Skeletal muscle satellite cell (primary cell): Measurements from ENCODE around the gene RNF215.

Experiments
- H3K27me3 ChIP-seq: 2 replicates; pipeline ENCODE4 v1.7.0; 2013; ENCODE audit warnings: low read length; ENCODE audit not compliant: control insufficient read depth, insufficient read depth
- H3K36me3 ChIP-seq: 2 replicates; pipeline ENCODE4 v1.7.0; 2013; ENCODE audit warnings: mild to moderate bottlenecking, control low read depth, low read length; ENCODE audit not compliant: insufficient read depth
- H3K4me1 ChIP-seq: 2 replicates; pipeline ENCODE4 v1.7.0; 2013; ENCODE audit warnings: low read length; ENCODE audit not compliant: control insufficient read depth, insufficient read depth
- H3K4me2 ChIP-seq: 2 replicates; pipeline ENCODE4 v1.7.0; 2013; ENCODE audit warnings: mild to moderate bottlenecking, low read length
- H3K4me3 ChIP-seq: 2 replicates; pipeline ENCODE4 v1.7.0; 2013; ENCODE audit warnings: low read length
- H3K9ac ChIP-seq: 2 replicates; pipeline ENCODE4 v1.7.0; 2013; ENCODE audit warnings: mild to moderate bottlenecking, low read depth, low read length, moderate library complexity
- H3K9me3 ChIP-seq: replicated peaks from 2 replicates; pipeline ENCODE4 v1.7.0; 2013; ENCODE audit warnings: mild to moderate bottlenecking, control low read depth, low read length

RNF215 gene

DNA sequence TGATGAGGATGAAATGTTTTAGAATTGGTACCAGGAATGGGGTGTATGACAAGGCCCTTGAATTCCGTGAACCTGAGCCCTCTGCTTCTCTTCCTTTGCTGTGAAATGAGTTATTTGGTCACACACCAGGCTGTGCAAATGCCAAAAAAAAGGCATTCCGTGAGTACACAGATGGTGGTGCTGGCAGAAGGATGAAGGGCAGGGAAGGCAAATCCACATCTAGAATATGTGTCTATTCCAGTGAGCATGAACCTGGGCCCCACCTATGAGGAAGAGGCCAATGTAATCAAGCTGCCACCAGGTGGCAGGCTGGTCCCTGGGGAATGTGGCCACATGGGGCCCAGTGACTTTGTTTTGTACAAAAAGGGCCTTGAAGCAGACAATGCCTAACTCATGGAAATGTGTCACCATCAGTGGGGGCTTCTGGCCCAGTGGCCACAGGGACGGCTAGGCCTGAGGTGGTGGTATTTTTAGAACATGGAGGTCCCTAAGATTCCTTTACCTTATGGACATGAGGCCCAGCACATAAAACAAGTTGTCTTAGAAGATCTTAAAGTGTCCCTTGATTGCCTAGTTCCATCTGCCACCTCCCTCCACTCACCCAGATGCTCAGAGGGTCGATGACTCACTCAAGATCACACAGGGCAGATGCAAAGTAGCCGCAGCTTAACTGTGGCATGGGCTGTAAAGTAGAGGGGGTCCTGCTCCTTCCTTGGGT lies 3.9 kb upstream of the RNF215 start:
- Histone ChIP-seq H3K4me3 (no peak overlapping the region), H3K4me2 (no peak overlapping the region), H3K9ac (no peak overlapping the region), H3K36me3 (no peaks in the 10 kb centered on the region), H3K9me3 (no peaks in the 10 kb centered on the region), H3K4me1 (peaks cover 17% of the 10 kb centered on the region), H3K27me3 (no peaks in the 10 kb centered on the region)

DNA sequence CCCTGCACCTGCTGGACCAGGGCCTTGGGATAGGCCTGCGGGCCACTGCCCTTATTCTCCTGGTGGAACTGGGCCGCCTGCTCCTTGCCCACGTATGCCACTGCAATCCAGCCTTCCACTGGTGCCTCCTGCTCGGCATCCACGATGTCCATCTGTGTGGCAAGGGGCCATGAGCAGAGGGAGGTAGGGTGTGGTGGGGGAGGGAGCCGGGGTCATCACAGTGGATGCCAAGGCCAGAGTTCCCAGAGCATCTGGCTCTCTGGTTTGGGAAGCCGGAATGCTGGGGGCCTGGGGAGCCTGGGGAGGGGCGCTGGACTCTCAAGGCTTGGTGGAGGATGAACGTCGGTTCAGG lies 627 bp downstream of the RNF215 start:
- Histone ChIP-seq H3K4me2 (peak overlapping the region; percentile 96), H3K36me3 (peaks cover 15% of the 10 kb centered on the region), H3K4me1 (peaks cover 18% of the 10 kb centered on the region), H3K9me3 (no peaks in the 10 kb centered on the region), H3K27me3 (no peaks in the 10 kb centered on the region), H3K9ac (peak overlapping the region; percentile 88), H3K4me3 (peak overlapping the region; percentile 91)

DNA sequence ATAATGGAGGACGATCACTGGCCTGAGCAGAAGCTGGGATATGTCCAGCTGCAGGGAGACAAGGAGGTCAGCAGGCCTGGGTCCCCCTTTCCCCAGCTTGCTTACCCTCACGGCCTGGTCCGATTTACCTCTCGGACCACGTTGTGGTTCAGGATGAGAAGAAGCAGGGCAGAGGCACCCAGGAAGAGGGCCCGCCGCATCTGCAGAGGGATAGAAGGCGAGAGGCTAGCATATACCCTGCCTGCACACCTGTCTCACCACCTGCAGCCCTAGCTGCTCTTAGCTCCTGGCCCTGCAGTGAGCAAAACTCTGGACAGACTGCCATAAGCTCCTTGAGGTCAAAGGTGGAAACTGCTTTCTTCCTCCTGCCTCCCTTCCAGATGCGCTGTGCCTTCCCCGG lies 1.3 kb downstream of the RNF215 start:
- H3K4me3 ChIP-seq = no peak overlapping the region
- peak overlapping the region; percentile 88 for H3K9ac ChIP-seq

DNA sequence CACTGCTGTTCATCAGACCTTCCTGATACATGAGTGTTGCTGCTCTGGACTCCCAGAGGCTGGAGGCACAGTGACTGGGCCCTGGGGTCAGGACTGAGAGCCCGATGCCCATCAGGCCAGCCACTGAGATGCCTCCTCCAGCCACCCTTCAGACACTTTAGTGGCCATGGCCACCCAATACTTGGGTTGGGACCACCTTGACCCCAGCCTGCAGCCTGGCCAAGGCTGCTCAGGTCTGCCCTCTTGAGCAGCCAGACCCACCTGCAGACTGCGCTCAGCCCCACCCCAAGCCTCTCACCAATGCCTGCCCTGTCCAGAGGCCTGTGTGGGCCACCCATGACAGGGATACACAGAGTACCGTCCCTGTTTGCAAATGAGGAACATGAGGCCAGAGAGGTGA lies 4.2 kb downstream of the RNF215 start:
- Histone ChIP-seq H3K9ac (no peak overlapping the region), H3K4me1 (peaks cover 13% of the 10 kb centered on the region), H3K36me3 (peaks cover 33% of the 10 kb centered on the region), H3K27me3 (no peaks in the 10 kb centered on the region), H3K4me3 (no peak overlapping the region), H3K4me2 (no peak overlapping the region), H3K9me3 (no peaks in the 10 kb centered on the region)

More for the DNA sequence above, 1.3 kb downstream of the RNF215 start:
- Histone ChIP-seq H3K27me3 (no peaks in the 10 kb centered on the region), H3K4me1 (peaks cover 13% of the 10 kb centered on the region), H3K9me3 (no peaks in the 10 kb centered on the region), H3K36me3 (peaks cover 15% of the 10 kb centered on the region), H3K4me2 (peak overlapping the region; percentile 96)

DNA sequence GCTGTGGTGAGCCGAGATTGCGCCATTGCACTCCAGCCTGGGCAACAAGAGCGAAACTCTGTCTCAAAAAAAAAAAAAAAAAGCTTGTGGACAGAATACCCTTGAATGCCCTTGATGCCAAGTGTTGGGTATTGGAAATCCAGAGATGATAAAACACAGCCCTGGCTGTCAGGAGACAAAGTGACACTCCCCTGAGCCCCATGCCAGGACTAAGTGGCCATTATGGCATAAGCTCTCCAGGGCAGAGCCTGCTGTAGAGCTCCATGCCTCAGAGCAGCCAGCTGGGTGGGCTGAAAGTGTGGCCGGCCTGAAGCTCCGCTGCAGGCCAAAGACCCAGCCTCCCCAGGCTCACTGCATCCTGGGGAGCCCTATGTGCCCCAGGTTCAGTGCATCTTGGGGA lies 4.9 kb downstream of the RNF215 start:
- no peaks in the 10 kb centered on the region for H3K9me3 ChIP-seq
- peaks cover 10% of the 10 kb centered on the region for H3K4me1 ChIP-seq
- H3K4me3 ChIP-seq = no peak overlapping the region
- H3K4me2 ChIP-seq = no peak overlapping the region
- H3K36me3 ChIP-seq = peaks cover 41% of the 10 kb centered on the region
- no peak overlapping the region for H3K9ac ChIP-seq
- H3K27me3 ChIP-seq = no peaks in the 10 kb centered on the region

DNA sequence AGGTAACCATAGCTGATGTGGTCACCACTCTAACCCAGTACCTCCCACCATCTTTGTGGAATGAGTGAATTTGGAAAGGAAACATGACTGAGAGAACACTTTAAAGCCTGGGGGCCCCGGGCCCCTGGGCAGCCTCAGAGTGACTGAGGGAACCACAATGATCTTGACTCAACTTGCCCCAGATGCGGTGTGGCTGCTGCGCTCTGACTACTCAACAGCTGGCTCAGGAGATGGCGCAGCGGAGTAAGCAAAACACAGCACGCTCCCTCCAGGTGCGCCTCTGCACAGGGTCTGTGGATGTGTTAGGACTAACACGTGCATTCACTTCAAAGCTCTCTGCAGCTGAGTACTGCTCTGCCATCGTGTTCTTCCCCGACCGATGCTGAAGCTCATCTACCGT lies 5.9 kb downstream of the RNF215 start:
- Histone ChIP-seq H3K4me2 (no peak overlapping the region), H3K36me3 (peaks cover 49% of the 10 kb centered on the region), H3K4me1 (peaks cover 5% of the 10 kb centered on the region), H3K27me3 (no peaks in the 10 kb centered on the region), H3K4me3 (no peak overlapping the region), H3K9me3 (no peaks in the 10 kb centered on the region), H3K9ac (no peak overlapping the region)

DNA sequence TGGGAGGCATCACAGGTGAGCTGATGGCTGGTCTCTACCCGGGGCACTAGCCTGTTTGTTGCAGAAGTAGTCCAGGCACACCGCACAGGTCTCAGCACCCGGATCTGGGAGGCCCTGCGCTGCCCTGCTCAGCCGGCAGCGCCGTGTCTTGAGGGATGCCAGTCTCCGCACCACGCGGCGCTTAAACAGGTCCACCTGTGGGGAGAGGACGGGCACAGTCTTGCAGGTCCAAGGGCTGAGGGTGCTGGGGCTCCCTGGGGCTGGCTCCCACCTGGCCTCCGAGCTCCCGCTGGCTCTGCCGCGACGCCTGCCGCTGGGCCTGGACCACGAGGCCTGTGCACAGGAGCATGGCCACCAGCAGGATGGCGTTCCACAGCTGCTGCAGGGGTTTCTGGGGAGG lies 7.2 kb downstream of the RNF215 start:
- H3K4me3 ChIP-seq = no peak overlapping the region
- H3K9ac ChIP-seq = no peak overlapping the region
- H3K36me3 ChIP-seq = peaks cover 49% of the 10 kb centered on the region
- H3K4me2 ChIP-seq = no peak overlapping the region
- H3K9me3 ChIP-seq = no peaks in the 10 kb centered on the region
- H3K27me3 ChIP-seq = no peaks in the 10 kb centered on the region
- no peaks in the 10 kb centered on the region for H3K4me1 ChIP-seq

DNA sequence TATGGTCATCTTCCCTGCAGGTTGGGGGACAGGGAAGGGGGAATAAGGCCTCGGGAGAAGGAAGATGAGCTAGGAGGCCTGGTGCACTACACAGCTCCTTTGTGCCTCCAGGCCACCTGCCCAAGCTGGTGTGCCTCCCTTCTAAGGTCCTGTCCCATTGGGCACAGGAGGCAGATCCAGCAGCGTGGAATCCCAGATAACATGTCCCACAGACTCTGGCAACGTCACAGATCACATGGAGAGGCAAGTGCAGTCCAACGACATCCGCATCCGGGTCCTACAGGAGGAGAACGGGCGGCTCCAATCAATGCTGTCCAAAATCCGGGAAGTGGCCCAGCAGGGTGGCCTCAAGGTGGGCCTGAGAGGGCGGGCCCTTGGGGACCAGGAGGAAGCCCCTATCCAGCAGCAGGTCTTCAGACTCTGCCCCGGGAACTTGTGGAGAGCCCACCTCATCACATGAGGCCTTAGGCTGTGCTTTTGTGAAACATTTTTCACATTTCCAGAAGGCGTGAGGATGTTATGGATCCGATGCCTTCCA lies 11.8 kb downstream of the RNF215 start:
- H3K4me3 ChIP-seq = no peak overlapping the region
- H3K4me2 ChIP-seq = no peak overlapping the region
- H3K36me3 ChIP-seq = peaks cover 31% of the 10 kb centered on the region
- no peak overlapping the region for H3K9ac ChIP-seq
- no peaks in the 10 kb centered on the region for H3K27me3 ChIP-seq
- no peaks in the 10 kb centered on the region for H3K4me1 ChIP-seq
- no peaks in the 10 kb centered on the region for H3K9me3 ChIP-seq

DNA sequence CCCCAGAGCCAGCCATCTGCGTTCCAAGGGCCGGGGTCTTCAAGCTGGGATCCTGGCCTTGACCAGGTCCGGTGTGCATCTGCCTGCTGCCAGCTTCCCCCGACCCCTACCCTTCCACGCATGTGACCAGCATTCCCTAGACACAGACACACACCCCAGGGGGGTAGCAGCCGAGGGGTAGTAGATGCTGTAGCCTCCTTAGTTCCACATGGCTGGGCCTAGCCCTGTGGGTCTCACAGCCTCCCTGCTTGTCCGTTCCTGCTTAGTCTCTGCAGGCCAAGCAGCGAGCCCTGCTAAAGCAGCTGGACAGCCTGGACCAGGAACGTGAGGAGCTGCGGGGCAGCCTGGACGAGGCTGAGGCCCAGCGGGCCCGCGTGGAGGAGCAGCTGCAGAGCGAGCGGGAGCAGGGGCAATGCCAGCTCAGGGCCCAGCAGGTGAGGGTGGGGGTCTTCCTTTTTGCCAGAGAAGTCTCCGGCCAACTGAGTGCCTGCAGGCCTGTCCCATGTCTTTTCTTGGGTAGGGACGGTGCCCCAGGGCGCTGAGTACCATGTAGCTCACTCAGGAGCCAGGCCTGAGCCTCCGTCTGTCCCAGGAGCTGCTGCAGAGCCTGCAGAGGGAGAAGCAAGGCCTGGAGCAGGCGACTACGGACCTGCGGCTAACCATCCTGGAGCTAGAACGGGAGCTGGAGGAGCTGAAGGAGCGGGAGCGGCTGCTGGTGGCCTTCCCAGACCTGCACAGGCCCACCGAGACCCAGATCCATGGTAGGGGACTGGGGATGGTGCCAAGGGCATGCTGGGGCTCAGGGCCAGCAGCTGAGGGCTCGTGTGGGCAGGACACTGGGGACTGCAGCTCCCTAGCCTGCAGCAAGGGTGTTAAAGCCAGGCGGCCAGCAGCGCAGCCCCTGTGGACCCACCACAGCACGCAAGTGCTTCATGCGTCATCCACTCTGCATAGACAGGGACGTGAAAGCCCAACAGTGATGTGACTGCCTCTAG lies 13.6 kb downstream of the RNF215 start:
- no peaks in the 10 kb centered on the region for H3K27me3 ChIP-seq
- H3K9ac ChIP-seq = no peak overlapping the region
- H3K4me1 ChIP-seq = no peaks in the 10 kb centered on the region

DNA sequence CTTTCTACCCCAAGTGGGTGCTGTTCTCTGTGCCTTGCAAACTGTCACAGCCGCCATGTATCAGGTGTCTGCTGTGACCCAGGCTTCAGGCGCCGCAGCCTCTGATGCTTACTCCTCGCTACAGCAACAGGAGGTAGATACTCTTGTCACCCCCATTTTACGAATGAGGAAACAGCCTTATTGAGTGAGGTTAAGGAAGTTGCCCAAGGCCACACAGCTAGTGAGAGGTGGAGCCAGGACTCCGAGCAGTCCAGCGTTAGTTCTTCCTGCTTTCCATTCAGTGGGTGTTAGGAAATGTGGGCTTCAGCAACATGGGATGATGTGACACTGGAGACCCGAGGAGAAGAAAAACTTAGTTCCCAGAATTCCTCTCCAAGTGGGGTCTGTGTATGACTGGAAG lies 14.3 kb downstream of the RNF215 start:
- no peaks in the 10 kb centered on the region for H3K4me1 ChIP-seq

More for the DNA sequence above, 13.6 kb downstream of the RNF215 start:
- no peak overlapping the region for H3K4me3 ChIP-seq
- no peaks in the 10 kb centered on the region for H3K9me3 ChIP-seq
- no peak overlapping the region for H3K4me2 ChIP-seq
- peaks cover 15% of the 10 kb centered on the region for H3K36me3 ChIP-seq

DNA sequence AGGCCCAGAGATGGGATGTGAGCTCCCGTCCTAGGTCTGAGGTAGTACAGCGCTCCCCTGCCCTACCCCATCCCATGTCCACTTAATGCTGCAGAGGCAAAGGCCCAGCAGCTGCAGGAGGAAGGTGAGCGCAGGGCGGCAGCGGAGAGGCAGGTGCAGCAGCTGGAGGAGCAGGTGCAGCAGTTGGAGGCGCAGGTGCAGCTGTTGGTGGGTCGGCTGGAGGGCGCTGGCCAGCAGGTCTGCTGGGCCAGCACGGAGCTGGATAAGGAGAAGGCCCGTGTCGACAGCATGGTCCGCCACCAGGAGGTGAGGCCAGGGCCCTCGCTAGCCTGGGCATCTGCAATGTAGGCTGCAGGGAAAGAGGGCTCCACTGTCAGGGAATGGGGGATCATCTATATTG lies 15.2 kb downstream of the RNF215 start:
- Histone ChIP-seq H3K36me3 (peaks cover 4% of the 10 kb centered on the region), H3K4me3 (no peak overlapping the region), H3K9ac (no peak overlapping the region), H3K9me3 (no peaks in the 10 kb centered on the region), H3K4me1 (no peaks in the 10 kb centered on the region), H3K4me2 (no peak overlapping the region), H3K27me3 (no peaks in the 10 kb centered on the region)

More for the DNA sequence above, 14.3 kb downstream of the RNF215 start:
- no peak overlapping the region for H3K9ac ChIP-seq
- no peak overlapping the region for H3K4me3 ChIP-seq
- no peaks in the 10 kb centered on the region for H3K27me3 ChIP-seq
- no peaks in the 10 kb centered on the region for H3K9me3 ChIP-seq
- H3K36me3 ChIP-seq = peaks cover 14% of the 10 kb centered on the region
- H3K4me2 ChIP-seq = no peak overlapping the region
